Activated naive CD8-positive, alpha-beta T cell treated with anti-CD3 and anti-CD28 coated beads, Interleukin-2, amount 50 U/mL, for 24 hours (primary cell): Measurements from ENCODE around the gene ACP3.
A peak's percentile ranks its signal among the peaks of the same experiment; 100 is the strongest.
"Not testable (repeated sequence)": the region's sequence is repeated elsewhere in the genome, so short reads cannot be mapped to it uniquely, and the experiment has no call there.

Experiments
- ATAC-seq: fragments of 150-1000 bp; cut with Tn5 transposase; one replicate; pipeline ENCODE4 v1.10.0; 2021
- DNase-seq: peaks from one replicate; pipeline ENCODE4 v3.0.0; 2021
- H3K27ac Mint-ChIP-seq: one replicate; pipeline ENCODE4 v1.8.0; 2021; ENCODE audit warnings: mild to moderate bottlenecking, mixed read lengths
- H3K27me3 Mint-ChIP-seq: one replicate; pipeline ENCODE4 v1.8.0; 2021; ENCODE audit warnings: mixed read lengths
- H3K36me3 Mint-ChIP-seq: one replicate; pipeline ENCODE4 v1.8.0; 2021; ENCODE audit warnings: low read depth, mixed read lengths
- H3K4me1 Mint-ChIP-seq: one replicate; pipeline ENCODE4 v1.8.0; 2021; ENCODE audit warnings: mixed read lengths
- H3K4me3 Mint-ChIP-seq: one replicate; pipeline ENCODE4 v1.8.0; 2021; ENCODE audit warnings: mild to moderate bottlenecking, moderate library complexity, mixed read lengths
- H3K9me3 Mint-ChIP-seq: one replicate; pipeline ENCODE4 v1.8.0; 2021; ENCODE audit warnings: mixed read lengths

The ACP3 gene

GRCh38 chr3:132362329-132362728 lies 45.1 kb downstream of the ACP3 start:
- ATAC-seq (no peak), DNase-seq (no peak)
- peaks cover 18% of the 10 kb centered on the region for H3K27me3 Mint-ChIP-seq
- no peaks in the 10 kb centered on the region for H3K4me1 Mint-ChIP-seq
- no peaks in the 10 kb centered on the region for H3K9me3 Mint-ChIP-seq
- no peaks in the 10 kb centered on the region for H3K36me3 Mint-ChIP-seq
- no peak overlapping the region for H3K4me3 Mint-ChIP-seq
- H3K27ac Mint-ChIP-seq = no peak overlapping the region

- no peak for ATAC-seq
- no peak for DNase-seq
- Mint-ChIP-seq H3K27me3 (peaks cover 7% of the 10 kb centered on the region), H3K27ac (no peak overlapping the region), H3K9me3 (no peaks in the 10 kb centered on the region), H3K36me3 (no peaks in the 10 kb centered on the region), H3K4me1 (no peaks in the 10 kb centered on the region), H3K4me3 (no peak overlapping the region)
These were observed 51.3 kb downstream of the ACP3 start for GRCh38 chr3:132368515-132368914.

GRCh38 chr3:132368962-132369361 lies 51.8 kb downstream of the ACP3 start:
- ATAC-seq = peak; percentile 54
- H3K36me3 Mint-ChIP-seq = no peaks in the 10 kb centered on the region
- H3K27ac Mint-ChIP-seq = no peak overlapping the region

GRCh38 chr3:132376945-132377354 lies 59.7 kb downstream of the ACP3 start:
- not testable (repeated sequence) for H3K36me3 Mint-ChIP-seq, H3K9me3 Mint-ChIP-seq, ATAC-seq, H3K27ac Mint-ChIP-seq, DNase-seq, H3K4me1 Mint-ChIP-seq
- H3K27me3 Mint-ChIP-seq = peaks cover 12% of the 10 kb centered on the region
- H3K4me3 Mint-ChIP-seq = peak overlapping the region; percentile 34

More at GRCh38 chr3:132368962-132369361, 51.8 kb downstream of the ACP3 start:
- H3K4me1 Mint-ChIP-seq = no peaks in the 10 kb centered on the region
- H3K4me3 Mint-ChIP-seq = no peak overlapping the region
- no peak for DNase-seq
- no peaks in the 10 kb centered on the region for H3K9me3 Mint-ChIP-seq
- peaks cover 7% of the 10 kb centered on the region for H3K27me3 Mint-ChIP-seq

GRCh38 chr3:132378048-132378762 lies 61.0 kb downstream of the ACP3 start:
- no peaks in the 10 kb centered on the region for H3K36me3 Mint-ChIP-seq
- H3K4me3 Mint-ChIP-seq = no peak overlapping the region
- H3K9me3 Mint-ChIP-seq = peaks cover 4% of the 10 kb centered on the region
- no peak overlapping the region for H3K27ac Mint-ChIP-seq
- DNase-seq (no peak), ATAC-seq (no peak)
- H3K4me1 Mint-ChIP-seq = no peaks in the 10 kb centered on the region
- H3K27me3 Mint-ChIP-seq = peaks cover 16% of the 10 kb centered on the region

- H3K9me3 Mint-ChIP-seq = peaks cover 4% of the 10 kb centered on the region
- H3K27me3 Mint-ChIP-seq = peaks cover 16% of the 10 kb centered on the region
- H3K4me1 Mint-ChIP-seq = no peaks in the 10 kb centered on the region
- DNase-seq = no peak
- no peak overlapping the region for H3K4me3 Mint-ChIP-seq
- H3K36me3 Mint-ChIP-seq = no peaks in the 10 kb centered on the region
- no peak overlapping the region for H3K27ac Mint-ChIP-seq
- ATAC-seq = peak; percentile 36
These were observed 61.6 kb downstream of the ACP3 start for GRCh38 chr3:132378846-132379245.

- ATAC-seq (no peak), DNase-seq (no peak)
- H3K27me3 Mint-ChIP-seq = peaks cover 12% of the 10 kb centered on the region
- peaks cover 4% of the 10 kb centered on the region for H3K9me3 Mint-ChIP-seq
- no peak overlapping the region for H3K4me3 Mint-ChIP-seq
- H3K4me1 Mint-ChIP-seq = no peaks in the 10 kb centered on the region
- H3K36me3 Mint-ChIP-seq = no peaks in the 10 kb centered on the region
- H3K27ac Mint-ChIP-seq = no peak overlapping the region
These were observed 63.7 kb downstream of the ACP3 start for GRCh38 chr3:132380920-132381319.

GRCh38 chr3:132381348-132381944 lies 64.2 kb downstream of the ACP3 start:
- Mint-ChIP-seq H3K36me3 (no peaks in the 10 kb centered on the region), H3K4me1 (no peaks in the 10 kb centered on the region), H3K27me3 (peaks cover 16% of the 10 kb centered on the region), H3K27ac (no peak overlapping the region), H3K4me3 (no peak overlapping the region), H3K9me3 (peaks cover 4% of the 10 kb centered on the region)
- DNase-seq (no peak), ATAC-seq (no peak)

GRCh38 chr3:132382267-132382666 lies 65.1 kb downstream of the ACP3 start:
- H3K4me1 Mint-ChIP-seq = no peaks in the 10 kb centered on the region
- peaks cover 16% of the 10 kb centered on the region for H3K27me3 Mint-ChIP-seq
- no peaks in the 10 kb centered on the region for H3K36me3 Mint-ChIP-seq
- no peak overlapping the region for H3K27ac Mint-ChIP-seq
- no peak overlapping the region for H3K4me3 Mint-ChIP-seq
- H3K9me3 Mint-ChIP-seq = peaks cover 4% of the 10 kb centered on the region
- ATAC-seq (no peak), DNase-seq (no peak)

GRCh38 chr3:132382688-132383194 lies 65.5 kb downstream of the ACP3 start:
- Mint-ChIP-seq H3K4me1 (no peaks in the 10 kb centered on the region), H3K4me3 (no peak overlapping the region)
- no peak for DNase-seq

GRCh38 chr3:132386259-132386658 lies 69.1 kb downstream of the ACP3 start:
- Mint-ChIP-seq H3K27ac (no peak overlapping the region), H3K36me3 (no peaks in the 10 kb centered on the region), H3K4me1 (no peaks in the 10 kb centered on the region), H3K27me3 (peaks cover 12% of the 10 kb centered on the region), H3K4me3 (no peak overlapping the region), H3K9me3 (peaks cover 4% of the 10 kb centered on the region)
- DNase-seq (no peak), ATAC-seq (no peak)

More at GRCh38 chr3:132382688-132383194, 65.5 kb downstream of the ACP3 start:
- no peak for ATAC-seq
- Mint-ChIP-seq H3K9me3 (peaks cover 4% of the 10 kb centered on the region), H3K27ac (no peak overlapping the region), H3K27me3 (peaks cover 16% of the 10 kb centered on the region), H3K36me3 (no peaks in the 10 kb centered on the region)

GRCh38 chr3:132392675-132393074 lies 75.5 kb downstream of the ACP3 start:
- not testable (repeated sequence) for H3K36me3 Mint-ChIP-seq, DNase-seq, H3K27me3 Mint-ChIP-seq, H3K9me3 Mint-ChIP-seq, H3K4me1 Mint-ChIP-seq, H3K4me3 Mint-ChIP-seq, H3K27ac Mint-ChIP-seq
- peak; percentile 86 for ATAC-seq

- H3K27ac Mint-ChIP-seq = no peak overlapping the region
- peaks cover 4% of the 10 kb centered on the region for H3K4me1 Mint-ChIP-seq
- H3K36me3 Mint-ChIP-seq = no peaks in the 10 kb centered on the region
- no peak for DNase-seq
- no peaks in the 10 kb centered on the region for H3K9me3 Mint-ChIP-seq
- ATAC-seq = no peak
- H3K27me3 Mint-ChIP-seq = no peaks in the 10 kb centered on the region
- no peak overlapping the region for H3K4me3 Mint-ChIP-seq
These were observed 77.1 kb downstream of the ACP3 start for GRCh38 chr3:132394320-132394719.

GRCh38 chr3:132395126-132395525 lies 77.9 kb downstream of the ACP3 start:
- Mint-ChIP-seq H3K4me1 (peaks cover 4% of the 10 kb centered on the region), H3K4me3 (no peak overlapping the region), H3K27ac (no peak overlapping the region), H3K36me3 (no peaks in the 10 kb centered on the region), H3K27me3 (no peaks in the 10 kb centered on the region), H3K9me3 (no peaks in the 10 kb centered on the region)
- ATAC-seq = no peak
- DNase-seq = no peak

- Mint-ChIP-seq H3K27ac (no peak overlapping the region), H3K4me1 (peaks cover 4% of the 10 kb centered on the region), H3K4me3 (no peak overlapping the region), H3K36me3 (no peaks in the 10 kb centered on the region), H3K9me3 (no peaks in the 10 kb centered on the region), H3K27me3 (no peaks in the 10 kb centered on the region)
- DNase-seq (no peak), ATAC-seq (no peak)
These were observed 79.0 kb downstream of the ACP3 start for GRCh38 chr3:132396255-132396654.
